Stomach smooth muscle (tissue), 2 donors: ENCODE data around the gene ZNF493.

ENCODE experiments used
- H3K27ac ChIP-seq: one replicate; pipeline ENCODE4 v1.7.0; 2013; ENCODE audit warnings: mild to moderate bottlenecking, low read length, inconsistent platforms
- H3K27me3 ChIP-seq, 2 donors: one replicate each; pipeline ENCODE4 v1.7.0; 2013; ENCODE audit warnings: low read length in 2 of 2; ENCODE audit not compliant: insufficient read depth in 2 of 2, control insufficient read depth in 1 of 2
- H3K36me3 ChIP-seq, 2 donors: one replicate each; pipeline ENCODE4 v1.7.0; 2013; ENCODE audit warnings: low read length in 2 of 2; ENCODE audit not compliant: control insufficient read depth in 2 of 2, insufficient read depth in 2 of 2
- H3K4me1 ChIP-seq: one replicate; pipeline ENCODE4 v1.7.0; 2013; ENCODE audit warnings: low read length; ENCODE audit not compliant: control insufficient read depth, insufficient read depth
- H3K4me3 ChIP-seq, 2 donors: one replicate each; pipeline ENCODE4 v1.7.0; 2013; ENCODE audit warnings: low read length in 2 of 2
- H3K9ac ChIP-seq, 2 donors: one replicate each; pipeline ENCODE4 v1.7.0; 2013; ENCODE audit warnings: low read length in 2 of 2, mild to moderate bottlenecking in 1 of 2
- H3K9me3 ChIP-seq, 2 donors: one replicate each; pipeline ENCODE4 v1.7.0; 2013; ENCODE audit warnings: low read length in 2 of 2; ENCODE audit not compliant: control insufficient read depth in 2 of 2
- donor health status: healthy.
- donor health status: Pancreatic carcinoma.

ZNF493 gene

DNA sequence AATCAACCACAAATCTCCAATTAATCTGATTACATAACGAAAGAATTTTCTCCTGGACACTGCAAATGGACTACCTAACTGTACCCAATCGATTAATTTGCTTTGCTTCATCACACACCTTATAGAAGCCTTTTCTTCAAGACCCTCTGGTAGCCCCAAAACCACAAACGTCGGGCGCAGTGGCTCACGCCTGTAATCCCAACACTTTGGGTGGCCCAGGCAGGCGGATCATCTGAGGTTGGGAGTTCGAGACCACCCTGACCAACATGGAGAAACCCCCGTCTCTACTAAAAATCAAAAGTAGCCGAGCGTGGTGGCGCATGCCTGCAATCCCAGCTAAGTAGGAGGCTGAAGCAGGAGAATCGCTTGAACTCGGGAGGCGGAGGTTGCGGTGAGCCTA is 65.6 kb downstream of the ZNF493 start:
- Histone ChIP-seq H3K9me3 (no peaks in the 10 kb centered on the region), H3K4me3 (no peak overlapping the region), H3K9ac (no peak overlapping the region), H3K4me1 (no peaks in the 10 kb centered on the region), H3K27ac (no peak overlapping the region), H3K27me3 (peaks cover 3 to 8% of the 10 kb centered on the region in 2 donors), H3K36me3 (peaks cover 0 to 2% of the 10 kb centered on the region in 2 donors)

GRCh38 chr19:21463449-21464105 is 66.6 kb downstream of the ZNF493 start:
- H3K9me3 ChIP-seq = no peaks in the 10 kb centered on the region
- no peak overlapping the region for H3K9ac ChIP-seq
- H3K36me3 ChIP-seq = peaks cover 0 to 2% of the 10 kb centered on the region in 2 donors
- no peak overlapping the region for H3K27ac ChIP-seq
- H3K4me3 ChIP-seq = no peak overlapping the region
- peaks cover 3 to 8% of the 10 kb centered on the region in 2 donors for H3K27me3 ChIP-seq
- no peaks in the 10 kb centered on the region for H3K4me1 ChIP-seq

- Histone ChIP-seq H3K27ac (no peak overlapping the region), H3K36me3 (peaks cover 0 to 2% of the 10 kb centered on the region in 2 donors), H3K9ac (no peak overlapping the region), H3K4me1 (no peaks in the 10 kb centered on the region), H3K4me3 (no peak overlapping the region), H3K9me3 (no peaks in the 10 kb centered on the region), H3K27me3 (peaks cover 3 to 8% of the 10 kb centered on the region in 2 donors)
Measured at GRCh38 chr19:21466627-21467026, 69.7 kb downstream of the ZNF493 start.

DNA sequence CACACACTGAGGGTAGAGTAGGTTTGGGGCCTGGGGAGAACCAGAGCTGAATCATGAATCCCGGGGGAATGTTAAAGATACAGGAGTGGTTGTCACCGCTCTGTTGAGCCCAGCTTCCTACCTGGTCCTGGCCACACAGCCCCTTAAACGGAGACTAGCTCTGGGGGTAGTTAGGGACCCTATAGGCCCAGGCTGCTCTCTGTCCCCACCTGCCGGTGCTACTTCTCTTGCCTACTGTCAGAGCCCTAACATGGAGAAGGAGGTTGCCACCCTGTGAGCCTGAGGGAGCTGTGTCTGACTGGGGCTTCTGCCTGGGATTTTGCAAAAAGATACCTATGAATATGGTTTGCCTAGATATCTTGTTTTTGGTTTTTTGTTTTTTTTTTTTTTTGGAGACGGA is 71.9 kb downstream of the ZNF493 start:
- H3K27ac ChIP-seq = no peak overlapping the region
- peaks cover 0 to 1% of the 10 kb centered on the region in 2 donors for H3K36me3 ChIP-seq

GRCh38 chr19:21472507-21472906 is 75.6 kb downstream of the ZNF493 start:
- Histone ChIP-seq H3K27ac (no peak overlapping the region), H3K4me1 (peaks cover 4% of the 10 kb centered on the region)

More for the DNA sequence above, 71.9 kb downstream of the ZNF493 start:
- no peak overlapping the region for H3K4me3 ChIP-seq
- H3K27me3 ChIP-seq = peaks cover 0 to under 1% of the 10 kb centered on the region in 2 donors
- no peaks in the 10 kb centered on the region for H3K4me1 ChIP-seq
- no peaks in the 10 kb centered on the region for H3K9me3 ChIP-seq
- H3K9ac ChIP-seq = no peak overlapping the region

GRCh38 chr19:21474671-21475181 is 77.8 kb downstream of the ZNF493 start:
- Histone ChIP-seq H3K4me1 (peaks cover 4% of the 10 kb centered on the region), H3K9me3 (no peaks in the 10 kb centered on the region), H3K27ac (no peak overlapping the region), H3K36me3 (no peaks in the 10 kb centered on the region), H3K9ac (peak overlapping the region in 1 of 2 donors; percentile 38), H3K4me3 (peak overlapping the region; percentile 71 to 73), H3K27me3 (no peaks in the 10 kb centered on the region)

More at GRCh38 chr19:21472507-21472906, 75.6 kb downstream of the ZNF493 start:
- Histone ChIP-seq H3K4me3 (no peak overlapping the region), H3K9me3 (no peaks in the 10 kb centered on the region), H3K27me3 (no peaks in the 10 kb centered on the region), H3K9ac (no peak overlapping the region), H3K36me3 (no peaks in the 10 kb centered on the region)
